ENCODE data around the gene LYPD1.

- TF ChIP-seq CTCF (IDR thresholded peaks at IDR 0.05) = no peak
- TF ChIP-seq POLR2A (IDR thresholded peaks at IDR 0.05) = no peak
These were observed 4.4 kb downstream of the LYPD1 start for GRCh38 chr2:132665401-132666140.
